Hepatocyte (in vitro differentiated cells): Measurements from ENCODE around the gene MARCHF3.

Source experiments
- CTCF ChIP-seq: fragments of 200-600 bp; sonication (generic); IDR thresholded peaks from 2 replicates; pipeline ENCODE4 v1.5.1; 2016; ENCODE audit warnings: antibody characterized with exemption, mild to moderate bottlenecking; ENCODE audit not compliant: poor library complexity
- EZH2phosphoT487 ChIP-seq: fragments of 200-600 bp; sonication (generic); IDR thresholded peaks from one replicate; pipeline ENCODE4 v1.6.1; 2018; ENCODE audit warnings: antibody characterized with exemption, mild to moderate bottlenecking, low read depth, moderate library complexity; ENCODE audit not compliant: unreplicated experiment, severe bottlenecking

DNA sequence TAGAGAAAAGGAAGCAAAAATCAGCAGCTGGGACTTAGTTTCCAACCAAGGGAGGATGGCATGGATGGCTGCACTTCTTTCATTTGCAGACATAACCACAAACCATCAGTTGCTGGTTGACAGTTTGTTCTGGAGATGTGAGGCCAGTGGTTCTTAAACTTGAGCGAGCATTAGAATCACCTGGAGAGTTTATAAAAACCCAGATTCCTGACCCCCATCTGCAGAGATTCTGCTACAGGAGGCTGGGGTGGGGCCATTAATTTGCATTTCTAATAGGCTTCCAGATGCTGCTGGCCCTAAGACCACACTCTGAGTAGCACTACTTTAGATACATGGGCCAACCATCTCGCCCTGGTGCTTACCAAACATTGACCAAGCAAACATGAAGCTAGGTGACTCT is 60.8 kb downstream of the MARCHF3 start:
- TF ChIP-seq CTCF (no peak), EZH2phosphoT487 (no peak)
